ENCODE results near the gene ZBTB32. TPM values are rescaled to one million over a fixed set of nuclear protein-coding genes. Genes with fewer than 3 reads are reported as not detected.
A peak's percentile ranks its signal among the peaks of the same experiment; 100 is the strongest.

Gene ZBTB32
- total RNA-seq, 1 donor from 2014 or later, result not detected

- H3K36me3 Mint-ChIP-seq (ENCODE audit: low read depth), result no peaks in the 10 kb centered on the region
- H3K4me1 Mint-ChIP-seq (ENCODE audit: low read depth), result peaks cover 51% of the 10 kb centered on the region
- TF ChIP-seq CTCF (IDR thresholded peaks at IDR 0.05), result no peak
- DNase-seq (ENCODE audit: low spot score), result peak; percentile 55
- peak overlapping the region; percentile 97 for H3K4me3 Mint-ChIP-seq (ENCODE audit: unreplicated experiment)
- H3K27me3 Mint-ChIP-seq (ENCODE audit: low read depth), result no peaks in the 10 kb centered on the region
- no peaks in the 10 kb centered on the region for H3K9me3 Mint-ChIP-seq (ENCODE audit: low read depth)
- H3K27ac Mint-ChIP-seq (ENCODE audit: unreplicated experiment), result peak overlapping the region; percentile 12
These were observed 39.5 kb downstream of the ZBTB32 start for GRCh38 chr19:35743640-35744429.

- Mint-ChIP-seq H3K4me3 (ENCODE audit: unreplicated experiment) (peak overlapping the region; percentile 97), H3K27me3 (ENCODE audit: low read depth) (no peaks in the 10 kb centered on the region), H3K36me3 (ENCODE audit: low read depth) (no peaks in the 10 kb centered on the region), H3K9me3 (ENCODE audit: low read depth) (no peaks in the 10 kb centered on the region), H3K27ac (ENCODE audit: unreplicated experiment) (peak overlapping the region; percentile 100), H3K4me1 (ENCODE audit: low read depth) (peaks cover 57% of the 10 kb centered on the region)
- peak; percentile 77 for TF ChIP-seq CTCF (IDR thresholded peaks at IDR 0.05)
- DNase-seq (ENCODE audit: low spot score), result peak; percentile 97
These were observed 40.3 kb downstream of the ZBTB32 start for GRCh38 chr19:35744430-35745327.

- H3K27ac Mint-ChIP-seq (ENCODE audit: unreplicated experiment), result peak within 1 kb of the TSS; percentile 100
- H3K27me3 Mint-ChIP-seq (ENCODE audit: low read depth), result no peaks in the 10 kb centered on the region
- no peaks in the 10 kb centered on the region for H3K9me3 Mint-ChIP-seq (ENCODE audit: low read depth)
- no peak for TF ChIP-seq CTCF (IDR thresholded peaks at IDR 0.05)
- H3K4me3 Mint-ChIP-seq (ENCODE audit: unreplicated experiment), result peak within 1 kb of the TSS; percentile 97
- H3K36me3 Mint-ChIP-seq (ENCODE audit: low read depth), result no peaks in the 10 kb centered on the region
- DNase-seq (ENCODE audit: low spot score), result peak; percentile 98
- peaks cover 64% of the 10 kb centered on the region for H3K4me1 Mint-ChIP-seq (ENCODE audit: low read depth)
These were observed 41.1 kb downstream of the ZBTB32 start, which contains the start of the genes PSENEN and U2AF1L4 for GRCh38 chr19:35745328-35746086. Gene PSENEN, plus strand, starts transcription at chr19:35745651. Its CDS starts 280 bp downstream, at chr19:35745931. Gene U2AF1L4, minus strand, starts transcription at chr19:35745418. Its CDS starts 27 bp downstream, at chr19:35745391.

GRCh38 chr19:35746087-35746462 lies 41.7 kb downstream of the ZBTB32 start:
- TF ChIP-seq CTCF (IDR thresholded peaks at IDR 0.05), result no peak
- Mint-ChIP-seq H3K4me1 (ENCODE audit: low read depth) (peaks cover 59% of the 10 kb centered on the region), H3K9me3 (ENCODE audit: low read depth) (no peaks in the 10 kb centered on the region), H3K36me3 (ENCODE audit: low read depth) (no peaks in the 10 kb centered on the region), H3K27ac (ENCODE audit: unreplicated experiment) (peak overlapping the region; percentile 100), H3K4me3 (ENCODE audit: unreplicated experiment) (peak overlapping the region; percentile 97), H3K27me3 (ENCODE audit: low read depth) (no peaks in the 10 kb centered on the region)
- no peak for DNase-seq (ENCODE audit: low spot score)

Data from chondrocyte (in vitro differentiated cells).